ENCODE data around the gene BCDIN3D. TPM values are rescaled to one million over a fixed set of nuclear protein-coding genes. Genes with fewer than 3 reads are reported as not detected.

The BCDIN3D gene
- total RNA-seq, 1 donor: 3.5 TPM

DNA sequence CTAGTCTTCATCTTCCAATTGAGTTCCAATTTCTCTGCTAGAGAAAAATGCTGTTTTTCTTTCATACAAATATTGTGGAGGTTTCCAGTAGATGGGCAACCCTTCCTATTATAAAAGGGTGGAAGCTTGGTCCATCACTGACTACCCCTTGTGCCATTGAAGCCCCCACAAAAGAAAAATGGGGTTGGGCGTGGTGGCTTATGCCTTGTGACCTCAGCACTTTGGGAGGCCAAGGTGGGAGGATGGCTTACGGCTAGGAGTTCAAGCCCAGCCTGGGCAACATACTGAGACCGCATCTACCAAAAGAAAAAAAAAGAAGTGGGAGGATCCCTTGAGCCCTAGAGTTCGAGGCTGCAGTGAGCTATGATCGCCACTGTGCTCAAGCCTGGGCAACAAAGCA, 37.5 kb downstream of the BCDIN3D start:
- no peak for DNase-seq (ENCODE audit: low read depth)
- TF ChIP-seq, protein P1, sequence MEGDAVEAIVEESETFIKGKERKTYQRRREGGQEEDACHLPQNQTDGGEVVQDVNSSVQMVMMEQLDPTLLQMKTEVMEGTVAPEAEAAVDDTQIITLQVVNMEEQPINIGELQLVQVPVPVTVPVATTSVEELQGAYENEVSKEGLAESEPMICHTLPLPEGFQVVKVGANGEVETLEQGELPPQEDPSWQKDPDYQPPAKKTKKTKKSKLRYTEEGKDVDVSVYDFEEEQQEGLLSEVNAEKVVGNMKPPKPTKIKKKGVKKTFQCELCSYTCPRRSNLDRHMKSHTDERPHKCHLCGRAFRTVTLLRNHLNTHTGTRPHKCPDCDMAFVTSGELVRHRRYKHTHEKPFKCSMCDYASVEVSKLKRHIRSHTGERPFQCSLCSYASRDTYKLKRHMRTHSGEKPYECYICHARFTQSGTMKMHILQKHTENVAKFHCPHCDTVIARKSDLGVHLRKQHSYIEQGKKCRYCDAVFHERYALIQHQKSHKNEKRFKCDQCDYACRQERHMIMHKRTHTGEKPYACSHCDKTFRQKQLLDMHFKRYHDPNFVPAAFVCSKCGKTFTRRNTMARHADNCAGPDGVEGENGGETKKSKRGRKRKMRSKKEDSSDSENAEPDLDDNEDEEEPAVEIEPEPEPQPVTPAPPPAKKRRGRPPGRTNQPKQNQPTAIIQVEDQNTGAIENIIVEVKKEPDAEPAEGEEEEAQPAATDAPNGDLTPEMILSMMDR (IDR thresholded peaks at IDR 0.05; ENCODE audit: insufficient read depth, low read depth, low read length): no peak

DNA sequence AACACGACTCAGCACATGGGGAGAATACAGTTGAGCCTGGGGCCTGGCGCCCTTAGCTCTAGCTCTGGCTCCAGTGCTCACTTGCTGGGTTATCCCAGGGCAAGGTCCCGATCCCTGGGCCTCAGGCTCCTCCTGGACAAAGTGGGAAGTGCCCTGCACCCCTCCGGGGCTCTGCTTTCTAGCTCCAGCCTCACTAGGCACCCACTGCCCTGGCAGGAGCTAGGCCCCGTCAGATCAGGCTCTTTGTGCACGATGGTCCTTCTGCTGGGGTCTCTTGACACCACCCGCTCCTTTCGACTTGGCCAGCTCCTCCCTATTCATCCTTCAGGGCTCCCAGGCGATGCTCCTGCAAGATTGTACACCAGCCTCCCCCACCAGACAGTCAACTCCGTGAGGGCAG, 38.1 kb downstream of the BCDIN3D start:
- H3K4me3 ChIP-seq (ENCODE audit: low read depth, low read length): no peak overlapping the region
- TF ChIP-seq, protein P1 (IDR thresholded peaks at IDR 0.05; ENCODE audit: insufficient read depth, low read depth, low read length): no peak
- no peak for DNase-seq (ENCODE audit: low read depth)

More for the DNA sequence above, 37.5 kb downstream of the BCDIN3D start:
- no peak overlapping the region for H3K4me3 ChIP-seq (ENCODE audit: low read depth, low read length)

DNA sequence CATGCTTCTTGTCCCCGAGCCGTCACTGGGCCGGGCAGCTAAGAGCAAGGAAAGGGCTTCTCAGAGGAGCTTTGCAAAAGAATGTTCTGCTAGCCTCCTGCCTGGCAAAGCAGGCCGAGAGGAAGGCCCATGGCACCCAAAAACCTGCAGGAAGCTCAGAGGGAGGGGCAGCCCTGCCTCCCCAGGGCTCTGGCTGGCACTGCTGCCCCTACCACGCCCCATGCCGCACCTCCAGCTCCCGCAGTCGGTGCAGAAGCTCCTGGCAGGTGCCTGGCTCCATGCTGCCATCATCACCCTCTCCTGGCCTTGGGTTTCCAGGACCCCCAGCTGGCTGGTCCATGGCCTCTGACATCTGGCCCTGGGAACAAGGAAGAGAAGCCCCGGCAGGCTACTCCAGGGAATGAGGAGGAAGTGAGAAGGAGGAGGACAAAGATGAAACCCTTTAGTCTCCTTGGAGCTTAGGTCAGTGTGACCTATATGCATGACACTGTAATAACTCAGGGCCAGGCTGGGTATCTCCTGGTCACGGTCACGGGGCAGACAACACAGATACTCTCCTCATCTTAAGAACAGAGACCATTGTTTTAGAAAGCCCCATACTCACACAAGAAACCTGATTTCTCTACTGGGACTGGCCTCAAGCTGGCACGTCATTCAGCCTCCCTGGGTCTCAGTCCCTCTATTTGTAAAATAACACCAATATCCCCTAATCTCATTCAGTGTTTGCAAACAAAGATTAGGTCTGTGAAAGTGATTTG, 39.0 kb downstream of the BCDIN3D start:
- DNase-seq (ENCODE audit: low read depth): no peak
- no peak overlapping the region for H3K4me3 ChIP-seq (ENCODE audit: low read depth, low read length)
- TF ChIP-seq, protein P1 (IDR thresholded peaks at IDR 0.05; ENCODE audit: insufficient read depth, low read depth, low read length): no peak

DNA sequence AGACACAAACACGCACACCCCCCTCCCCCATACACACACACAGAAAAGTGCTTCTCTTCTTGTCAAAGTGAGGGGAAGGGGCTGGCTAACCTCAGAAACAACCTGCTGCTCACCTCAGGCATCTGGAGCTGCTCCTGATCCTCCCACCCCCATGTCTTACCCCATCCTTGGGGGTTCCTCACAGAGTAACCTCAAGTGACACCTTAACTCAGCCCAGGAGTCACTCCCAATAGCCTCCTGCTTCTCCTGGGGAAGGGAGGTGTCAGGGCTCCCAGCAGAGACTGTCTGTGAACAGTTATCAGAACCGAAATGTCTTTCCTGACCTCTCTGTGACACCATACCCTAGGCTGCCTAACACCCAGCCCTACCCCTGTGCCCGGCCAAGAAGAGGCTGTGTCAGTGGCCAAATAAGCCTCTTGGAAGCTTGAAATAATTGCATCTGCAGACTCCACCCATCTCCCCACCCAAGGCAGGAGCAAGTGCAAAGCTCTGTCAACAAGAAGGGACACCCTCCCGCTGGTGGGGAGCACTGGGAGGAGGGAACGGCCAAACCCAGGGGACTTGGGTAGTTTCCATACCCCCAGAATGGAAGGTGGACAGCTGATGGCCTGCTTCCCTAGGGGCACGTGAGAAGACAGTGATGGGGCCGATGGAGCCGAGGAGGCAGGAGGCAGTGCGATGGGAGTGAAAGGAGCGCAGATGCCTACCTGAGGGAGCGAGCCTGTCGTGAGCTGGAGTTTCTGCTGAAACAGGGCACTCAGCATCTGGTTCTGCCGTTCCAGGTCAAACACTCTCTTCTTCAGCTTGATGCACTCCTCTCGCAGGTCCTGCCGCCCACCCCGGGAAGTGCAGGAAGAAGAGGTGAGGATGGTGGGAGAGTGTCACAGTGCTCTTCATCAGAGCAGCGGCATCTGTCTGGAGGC, 41.5 kb downstream of the BCDIN3D start:
- TF ChIP-seq, protein P1 (IDR thresholded peaks at IDR 0.05; ENCODE audit: insufficient read depth, low read depth, low read length): no peak
- DNase-seq (ENCODE audit: low read depth): no peak
- H3K4me3 ChIP-seq (ENCODE audit: low read depth, low read length): no peak overlapping the region

DNA sequence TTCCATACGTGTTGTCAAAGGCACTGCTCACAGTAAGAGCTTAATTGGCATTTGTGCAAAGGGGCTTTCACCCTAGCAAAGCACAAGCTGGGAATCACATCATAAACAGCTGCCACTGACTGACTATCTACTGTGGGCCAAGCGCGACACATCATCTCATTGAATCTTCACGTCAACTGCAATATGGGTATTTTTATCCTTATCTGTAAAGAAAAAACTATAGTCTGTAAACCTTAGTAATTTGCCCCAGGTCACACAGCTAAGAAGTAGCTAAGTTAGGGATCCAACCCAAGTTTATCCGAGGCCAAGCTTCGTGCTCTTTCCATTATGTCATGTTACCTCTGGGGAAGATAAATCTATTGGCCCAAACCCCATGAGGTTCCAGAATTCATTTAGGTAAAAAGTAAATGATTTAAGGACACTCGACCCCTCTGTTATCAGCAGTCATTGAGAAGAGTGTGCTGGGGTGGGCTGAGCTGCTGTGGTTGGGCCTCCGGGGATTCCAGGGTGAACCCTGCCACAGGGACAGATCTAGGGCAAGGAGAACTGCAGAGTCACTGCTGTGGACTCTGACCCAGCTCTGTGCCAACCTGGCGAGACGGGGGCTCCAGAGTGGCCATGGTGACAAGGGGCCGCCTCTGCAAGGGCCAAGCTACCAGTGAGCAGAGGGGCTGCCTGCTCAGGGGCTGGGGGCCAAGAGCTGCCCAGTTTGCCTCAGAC, 42.3 kb downstream of the BCDIN3D start:
- no peak for DNase-seq (ENCODE audit: low read depth)
- TF ChIP-seq, protein P1 (IDR thresholded peaks at IDR 0.05; ENCODE audit: insufficient read depth, low read depth, low read length): no peak
- H3K4me3 ChIP-seq (ENCODE audit: low read depth, low read length): no peak overlapping the region

DNA sequence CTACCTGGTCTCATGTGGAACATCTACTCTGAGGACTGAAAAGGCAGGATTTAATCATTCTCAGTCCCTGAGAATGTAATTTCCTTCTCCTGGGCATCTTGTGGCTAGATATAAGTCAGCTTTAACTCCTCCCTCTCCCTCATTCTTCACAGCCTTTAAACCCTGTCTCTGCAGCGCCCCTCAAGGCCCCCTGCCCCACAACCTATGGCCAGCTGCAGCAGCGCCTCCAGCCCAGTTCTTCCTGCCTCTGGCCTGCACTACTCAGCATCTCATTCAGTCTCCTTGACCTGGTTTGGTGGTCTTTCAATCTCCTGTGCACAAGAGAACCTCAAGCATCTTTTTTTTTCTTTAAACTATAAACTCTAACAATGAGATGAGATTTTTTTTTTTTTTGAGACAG, 44.0 kb downstream of the BCDIN3D start:
- TF ChIP-seq, protein P1 (IDR thresholded peaks at IDR 0.05; ENCODE audit: insufficient read depth, low read depth, low read length): no peak
- H3K4me3 ChIP-seq (ENCODE audit: low read depth, low read length): no peak overlapping the region
- DNase-seq (ENCODE audit: low read depth): no peak
